HL-60 (cell line): ENCODE results near the gene DMGDH.

Source experiments
- DNase-seq, 2 experiments: peaks; one replicate each; pipeline ENCODE4 v3.0.0-alpha.2; 2010 to 2020; ENCODE audit warnings: low read depth in 1 of 2, low spot score in 1 of 2
- H3K27ac ChIP-seq: fragments of 250-450 bp; sonication (Bioruptor Pico); replicated peaks from 2 replicates; pipeline ENCODE4 v1.5.1; 2020; ENCODE audit warnings: mild to moderate bottlenecking, moderate library complexity
- H3K27me3 ChIP-seq: fragments of 250-450 bp; sonication (Bioruptor Pico); 2 replicates; pipeline ENCODE4 v1.5.1; 2021; ENCODE audit warnings: mild to moderate bottlenecking, moderate library complexity; ENCODE audit not compliant: insufficient read depth, poor library complexity, severe bottlenecking
- H3K4me3 ChIP-seq: replicated peaks from 2 replicates; pipeline ENCODE4 v1.5.1; 2011; ENCODE audit warnings: mild to moderate bottlenecking, control low read depth, low read length; ENCODE audit not compliant: insufficient read depth
- GABPA ChIP-seq: IDR thresholded peaks from 2 replicates; pipeline ENCODE4 v1.6.1; 2012; ENCODE audit warnings: low read depth
- POLR2AphosphoS5 ChIP-seq: IDR thresholded peaks from 2 replicates; pipeline ENCODE4 v1.6.1; 2012; ENCODE audit warnings: low read depth
- SPI1 ChIP-seq: IDR thresholded peaks from 2 replicates; pipeline ENCODE4 v1.6.1; 2012; ENCODE audit warnings: low read depth, mild to moderate bottlenecking, borderline replicate concordance
- TF ChIP-seq, protein P1 (sequence below): IDR thresholded peaks from 2 replicates; pipeline ENCODE4 v1.6.1; 2012; ENCODE audit warnings: low read depth; ENCODE audit not compliant: insufficient replicate concordance
- TF ChIP-seq, protein P2 (sequence below): IDR thresholded peaks from one replicate; pipeline ENCODE4 v1.5.1; 2011; ENCODE audit warnings: low read length, control low read depth, inconsistent platforms; ENCODE audit not compliant: insufficient read depth

The DMGDH gene

DNA sequence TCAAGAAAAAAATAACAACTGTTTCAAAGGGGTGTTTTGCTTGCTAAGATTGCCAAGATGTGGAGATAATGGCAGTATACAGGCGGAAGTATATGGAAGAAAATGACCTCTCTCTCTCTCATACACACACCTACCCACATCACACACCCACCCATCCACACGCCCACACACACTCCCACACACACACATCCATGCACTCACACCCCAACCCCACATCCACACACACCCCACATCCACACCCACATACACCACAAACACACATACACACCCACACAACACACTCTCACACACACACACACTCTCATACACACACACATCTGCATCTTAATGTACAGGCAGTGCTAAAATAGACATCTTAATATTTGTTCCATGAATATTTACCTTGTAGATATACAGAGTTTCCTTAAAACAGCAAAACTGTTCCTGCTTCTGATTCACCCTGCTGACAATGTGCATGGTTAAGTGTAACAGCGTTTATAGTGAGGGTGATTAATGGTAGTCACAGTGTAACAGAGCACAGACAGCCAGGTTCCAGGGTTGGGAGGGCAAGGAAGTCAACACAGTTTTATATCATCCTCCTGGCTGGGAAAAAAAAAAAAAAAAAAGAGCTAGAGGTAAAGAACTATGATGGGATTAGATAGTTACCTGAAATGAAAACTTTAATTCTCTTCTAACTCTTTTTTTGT, 8.3 kb upstream of the DMGDH start:
- no peaks in the 10 kb centered on the region for H3K27me3 ChIP-seq
- TF ChIP-seq, protein P1, sequence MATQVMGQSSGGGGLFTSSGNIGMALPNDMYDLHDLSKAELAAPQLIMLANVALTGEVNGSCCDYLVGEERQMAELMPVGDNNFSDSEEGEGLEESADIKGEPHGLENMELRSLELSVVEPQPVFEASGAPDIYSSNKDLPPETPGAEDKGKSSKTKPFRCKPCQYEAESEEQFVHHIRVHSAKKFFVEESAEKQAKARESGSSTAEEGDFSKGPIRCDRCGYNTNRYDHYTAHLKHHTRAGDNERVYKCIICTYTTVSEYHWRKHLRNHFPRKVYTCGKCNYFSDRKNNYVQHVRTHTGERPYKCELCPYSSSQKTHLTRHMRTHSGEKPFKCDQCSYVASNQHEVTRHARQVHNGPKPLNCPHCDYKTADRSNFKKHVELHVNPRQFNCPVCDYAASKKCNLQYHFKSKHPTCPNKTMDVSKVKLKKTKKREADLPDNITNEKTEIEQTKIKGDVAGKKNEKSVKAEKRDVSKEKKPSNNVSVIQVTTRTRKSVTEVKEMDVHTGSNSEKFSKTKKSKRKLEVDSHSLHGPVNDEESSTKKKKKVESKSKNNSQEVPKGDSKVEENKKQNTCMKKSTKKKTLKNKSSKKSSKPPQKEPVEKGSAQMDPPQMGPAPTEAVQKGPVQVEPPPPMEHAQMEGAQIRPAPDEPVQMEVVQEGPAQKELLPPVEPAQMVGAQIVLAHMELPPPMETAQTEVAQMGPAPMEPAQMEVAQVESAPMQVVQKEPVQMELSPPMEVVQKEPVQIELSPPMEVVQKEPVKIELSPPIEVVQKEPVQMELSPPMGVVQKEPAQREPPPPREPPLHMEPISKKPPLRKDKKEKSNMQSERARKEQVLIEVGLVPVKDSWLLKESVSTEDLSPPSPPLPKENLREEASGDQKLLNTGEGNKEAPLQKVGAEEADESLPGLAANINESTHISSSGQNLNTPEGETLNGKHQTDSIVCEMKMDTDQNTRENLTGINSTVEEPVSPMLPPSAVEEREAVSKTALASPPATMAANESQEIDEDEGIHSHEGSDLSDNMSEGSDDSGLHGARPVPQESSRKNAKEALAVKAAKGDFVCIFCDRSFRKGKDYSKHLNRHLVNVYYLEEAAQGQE, result no peak
- no peak for TF ChIP-seq GABPA
- TF ChIP-seq POLR2AphosphoS5, result no peak
- TF ChIP-seq, protein P2, sequence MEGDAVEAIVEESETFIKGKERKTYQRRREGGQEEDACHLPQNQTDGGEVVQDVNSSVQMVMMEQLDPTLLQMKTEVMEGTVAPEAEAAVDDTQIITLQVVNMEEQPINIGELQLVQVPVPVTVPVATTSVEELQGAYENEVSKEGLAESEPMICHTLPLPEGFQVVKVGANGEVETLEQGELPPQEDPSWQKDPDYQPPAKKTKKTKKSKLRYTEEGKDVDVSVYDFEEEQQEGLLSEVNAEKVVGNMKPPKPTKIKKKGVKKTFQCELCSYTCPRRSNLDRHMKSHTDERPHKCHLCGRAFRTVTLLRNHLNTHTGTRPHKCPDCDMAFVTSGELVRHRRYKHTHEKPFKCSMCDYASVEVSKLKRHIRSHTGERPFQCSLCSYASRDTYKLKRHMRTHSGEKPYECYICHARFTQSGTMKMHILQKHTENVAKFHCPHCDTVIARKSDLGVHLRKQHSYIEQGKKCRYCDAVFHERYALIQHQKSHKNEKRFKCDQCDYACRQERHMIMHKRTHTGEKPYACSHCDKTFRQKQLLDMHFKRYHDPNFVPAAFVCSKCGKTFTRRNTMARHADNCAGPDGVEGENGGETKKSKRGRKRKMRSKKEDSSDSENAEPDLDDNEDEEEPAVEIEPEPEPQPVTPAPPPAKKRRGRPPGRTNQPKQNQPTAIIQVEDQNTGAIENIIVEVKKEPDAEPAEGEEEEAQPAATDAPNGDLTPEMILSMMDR, result no peak
- no peak for TF ChIP-seq SPI1
- no peak for DNase-seq
- no peak overlapping the region for H3K27ac ChIP-seq
- no peak overlapping the region for H3K4me3 ChIP-seq

DNA sequence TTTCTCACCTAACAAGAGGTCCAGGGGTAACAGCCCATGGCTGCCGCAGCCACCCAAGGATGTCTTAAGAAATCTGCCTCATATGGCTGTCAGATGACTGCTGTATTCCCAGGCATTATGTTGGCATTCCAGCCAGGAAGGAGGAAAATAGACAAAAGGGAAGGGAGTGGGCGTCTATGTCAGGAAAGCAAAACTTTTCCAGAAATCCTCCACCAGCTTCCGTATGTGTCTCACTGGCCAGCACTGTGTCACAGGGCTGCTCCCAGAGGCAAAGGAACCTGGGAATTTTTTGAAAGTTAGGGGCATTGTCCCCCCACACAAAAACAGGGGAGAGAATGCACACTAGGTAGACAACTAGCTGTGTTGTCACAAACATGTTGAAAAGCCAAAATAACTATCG, 7.3 kb upstream of the DMGDH start:
- DNase-seq, result no peak
- H3K27me3 ChIP-seq, result no peaks in the 10 kb centered on the region
- H3K4me3 ChIP-seq, result no peak overlapping the region
- H3K27ac ChIP-seq, result no peak overlapping the region
- TF ChIP-seq, protein P2, result no peak
- TF ChIP-seq GABPA, result no peak
- TF ChIP-seq, protein P1, result no peak
- TF ChIP-seq POLR2AphosphoS5, result no peak
- no peak for TF ChIP-seq SPI1

DNA sequence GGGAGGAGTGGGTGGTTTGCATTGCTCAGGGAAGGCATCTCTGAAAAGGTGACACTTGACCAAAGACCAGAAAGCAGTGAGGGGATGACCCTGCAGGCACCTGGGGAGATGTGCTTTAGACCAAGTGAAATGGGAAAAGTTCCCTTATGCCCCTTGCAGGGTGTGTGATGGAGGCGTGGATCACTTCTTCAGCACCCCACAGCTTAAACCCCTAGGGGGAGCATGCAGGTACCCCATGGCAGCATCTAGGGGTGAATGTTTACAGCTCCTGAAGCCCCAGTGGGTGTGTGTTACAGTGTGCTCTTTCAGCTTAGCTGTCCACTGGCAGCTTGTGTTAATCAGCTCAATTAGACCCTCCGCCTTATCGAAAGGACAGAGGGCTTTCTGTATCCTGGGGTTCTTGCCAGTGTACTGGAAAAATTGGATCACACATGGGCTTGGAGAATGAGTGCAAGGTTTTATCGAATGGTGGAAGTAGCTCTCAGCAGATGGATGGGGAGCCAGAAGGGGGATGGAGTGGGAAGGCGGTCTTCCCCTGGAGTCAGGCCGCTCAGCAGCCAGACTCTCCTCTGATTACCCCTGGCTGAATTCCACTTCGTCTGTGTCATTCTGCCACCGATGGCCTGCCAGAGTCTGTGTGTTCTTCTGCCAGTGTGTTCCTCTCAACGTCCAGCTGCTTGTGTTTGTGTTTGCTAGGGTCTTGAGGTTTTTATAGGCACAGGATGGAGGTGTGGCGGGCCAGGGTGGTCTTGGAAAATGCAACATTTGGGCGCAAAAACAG, 6.4 kb upstream of the DMGDH start:
- TF ChIP-seq SPI1 (no peak), GABPA (no peak), POLR2AphosphoS5 (no peak)
- TF ChIP-seq, protein P2, result no peak
- TF ChIP-seq, protein P1, result no peak
- Histone ChIP-seq H3K4me3 (no peak overlapping the region), H3K27me3 (no peaks in the 10 kb centered on the region), H3K27ac (no peak overlapping the region)
- DNase-seq, result no peak
